Vagina (tissue), 2 donors: ENCODE results near the gene RPP40.

ENCODE experiments used
- POLR2A ChIP-seq, 2 donors: fragments of 450-650 bp; IDR thresholded peaks; one replicate each; pipeline ENCODE4 v1.6.1; 2017; ENCODE audit warnings: antibody characterized with exemption in 2 of 2, mild to moderate bottlenecking in 2 of 2, moderate library complexity in 2 of 2
- TF ChIP-seq, protein P1 (sequence below), 3 experiments: fragments of 450-650 bp in 2 of 3; fragments of 200-600 bp in 1 of 3; sonication (generic) in 1 of 3; IDR thresholded peaks; one replicate each; pipeline ENCODE4 v1.5.1; 2017 to 2019; ENCODE audit warnings: antibody characterized with exemption in 3 of 3, mild to moderate bottlenecking in 2 of 3, moderate library complexity in 2 of 3

DNA sequence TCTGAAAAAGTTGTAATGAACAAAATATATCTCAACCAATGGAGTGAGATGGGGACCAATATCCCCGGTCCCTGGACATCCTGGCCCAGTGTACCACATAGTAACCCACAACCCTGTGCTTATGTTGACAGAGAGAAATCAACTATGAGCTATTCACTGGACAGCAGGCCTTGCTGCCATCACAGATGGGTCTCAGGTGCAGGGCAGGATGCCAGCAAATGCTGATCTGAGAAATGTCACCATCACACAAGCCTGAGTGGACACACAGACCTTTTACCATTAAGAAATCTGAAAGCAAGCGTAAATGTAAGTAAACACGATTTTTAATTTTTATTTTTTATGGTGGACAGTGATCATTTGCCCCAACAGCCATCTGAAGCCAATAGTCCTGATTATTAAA, 9.1 kb downstream of the RPP40 start:
- no peak for TF ChIP-seq POLR2A (IDR thresholded peaks at IDR 0.05)
- TF ChIP-seq, protein P1, sequence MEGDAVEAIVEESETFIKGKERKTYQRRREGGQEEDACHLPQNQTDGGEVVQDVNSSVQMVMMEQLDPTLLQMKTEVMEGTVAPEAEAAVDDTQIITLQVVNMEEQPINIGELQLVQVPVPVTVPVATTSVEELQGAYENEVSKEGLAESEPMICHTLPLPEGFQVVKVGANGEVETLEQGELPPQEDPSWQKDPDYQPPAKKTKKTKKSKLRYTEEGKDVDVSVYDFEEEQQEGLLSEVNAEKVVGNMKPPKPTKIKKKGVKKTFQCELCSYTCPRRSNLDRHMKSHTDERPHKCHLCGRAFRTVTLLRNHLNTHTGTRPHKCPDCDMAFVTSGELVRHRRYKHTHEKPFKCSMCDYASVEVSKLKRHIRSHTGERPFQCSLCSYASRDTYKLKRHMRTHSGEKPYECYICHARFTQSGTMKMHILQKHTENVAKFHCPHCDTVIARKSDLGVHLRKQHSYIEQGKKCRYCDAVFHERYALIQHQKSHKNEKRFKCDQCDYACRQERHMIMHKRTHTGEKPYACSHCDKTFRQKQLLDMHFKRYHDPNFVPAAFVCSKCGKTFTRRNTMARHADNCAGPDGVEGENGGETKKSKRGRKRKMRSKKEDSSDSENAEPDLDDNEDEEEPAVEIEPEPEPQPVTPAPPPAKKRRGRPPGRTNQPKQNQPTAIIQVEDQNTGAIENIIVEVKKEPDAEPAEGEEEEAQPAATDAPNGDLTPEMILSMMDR (IDR thresholded peaks at IDR 0.05) = no peak
